RPMI8226 (cell line): ENCODE measurements around the gene MAN2B2.

Experiments used
- DNase-seq: peaks from one replicate; pipeline ENCODE4 v3.0.0-alpha.2; 2015

The MAN2B2 gene

DNA sequence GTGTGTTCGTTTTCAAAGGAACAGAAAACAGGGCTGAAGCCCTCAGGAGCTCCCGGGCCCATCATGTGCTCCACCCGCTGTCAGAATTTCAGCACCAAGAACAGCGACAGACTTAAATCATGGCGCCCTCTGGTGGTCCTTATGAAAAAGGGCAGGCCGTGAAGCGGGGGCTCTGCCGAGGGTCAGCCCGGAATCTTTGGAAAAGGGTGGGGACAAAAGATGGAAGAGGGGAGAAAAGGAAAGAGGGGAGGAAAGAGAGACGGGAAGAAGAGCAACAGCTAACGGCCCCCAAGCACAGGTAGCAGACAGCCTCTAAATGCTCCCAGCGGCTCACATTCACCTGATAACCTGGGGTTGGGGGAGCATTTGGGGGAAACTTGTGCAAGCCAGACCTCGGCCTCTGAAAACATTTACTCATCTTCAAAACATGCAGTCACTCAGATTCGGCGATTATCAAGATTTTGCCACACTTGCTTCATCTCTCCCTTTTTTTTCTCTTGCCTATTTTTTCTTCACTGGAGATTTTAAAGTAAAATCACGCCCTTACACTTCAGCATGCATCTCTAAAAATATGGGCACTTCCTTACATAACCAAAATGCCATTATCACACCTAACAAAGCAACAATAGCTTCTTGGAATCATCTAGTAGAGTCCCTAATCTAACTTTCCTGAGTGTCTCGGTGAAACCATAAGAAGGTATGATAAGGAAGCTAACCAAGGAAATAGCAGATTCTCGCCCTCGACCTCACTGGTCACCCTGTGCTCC, 28.1 kb upstream of the MAN2B2 start:
- peak; percentile 69 for DNase-seq

DNA sequence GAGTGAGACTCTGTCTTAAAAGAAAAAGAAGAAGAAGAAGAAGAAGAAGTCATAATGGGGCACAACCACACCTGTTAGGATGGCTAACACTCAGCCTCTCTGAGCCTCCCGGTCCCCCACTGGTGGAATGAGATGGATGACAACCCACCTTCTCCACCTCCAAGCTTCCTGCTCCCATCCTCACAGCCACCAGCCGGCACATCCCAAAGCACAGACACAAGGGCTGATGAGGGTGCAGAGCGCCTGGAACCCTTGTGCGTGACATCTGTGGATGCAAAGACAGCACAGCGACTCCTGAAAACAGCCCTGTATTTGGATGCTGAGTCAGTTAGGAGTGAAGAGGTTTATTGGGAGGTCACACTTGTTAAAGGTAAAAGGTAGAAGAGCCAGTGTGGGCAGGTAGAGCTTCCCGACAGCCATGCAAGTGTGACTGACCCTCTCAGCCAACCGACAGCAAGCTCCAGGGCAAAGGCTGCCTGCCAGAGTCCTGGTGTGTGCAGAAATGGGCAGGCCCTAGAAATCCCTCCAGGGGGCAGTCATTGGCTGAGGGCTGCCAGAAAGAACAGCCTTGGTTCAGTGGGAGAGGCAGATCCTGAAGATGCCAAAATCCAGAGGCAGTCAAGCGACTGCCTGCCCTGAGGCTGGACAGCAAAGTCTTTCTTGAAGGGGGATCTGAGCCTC, 26.6 kb upstream of the MAN2B2 start:
- DNase-seq, result peak; percentile 39

DNA sequence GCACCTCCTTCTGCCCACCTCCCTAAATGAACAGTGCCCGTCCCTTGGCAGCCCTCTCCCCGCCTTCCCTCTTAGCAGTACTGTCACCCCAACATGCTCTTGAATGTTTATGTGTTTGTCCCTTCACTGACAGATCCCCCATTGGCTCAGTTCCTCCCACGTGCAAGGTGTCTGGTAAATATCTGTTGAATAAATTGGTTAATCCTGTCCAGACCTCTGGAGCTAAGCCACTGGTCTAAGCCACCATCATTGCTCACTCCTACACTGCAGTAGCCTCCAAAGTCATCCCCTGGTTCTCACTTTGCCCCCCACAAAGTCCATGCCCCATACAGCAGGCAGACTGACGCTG, 26.1 kb upstream of the MAN2B2 start:
- DNase-seq, result no peak

DNA sequence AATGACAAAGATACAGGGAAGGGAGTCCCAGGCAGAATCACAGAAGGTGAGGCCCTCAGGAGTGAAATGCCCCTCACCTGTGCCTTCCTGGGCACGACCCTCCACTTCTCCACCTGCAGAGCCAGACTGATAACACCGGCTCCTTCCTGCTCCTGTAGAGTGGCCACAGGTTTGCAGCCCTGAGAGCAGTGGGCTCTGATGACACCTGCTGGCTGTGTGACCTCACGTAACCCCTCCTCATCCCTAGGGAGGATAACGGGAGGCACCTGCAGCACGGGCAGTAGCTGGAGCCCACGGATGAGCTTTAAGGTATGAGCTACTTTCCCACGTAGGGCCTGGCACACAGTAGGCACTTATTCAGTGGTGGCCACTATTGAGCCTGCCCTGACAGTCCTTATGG, 25.5 kb upstream of the MAN2B2 start:
- DNase-seq, result peak; percentile 18

DNA sequence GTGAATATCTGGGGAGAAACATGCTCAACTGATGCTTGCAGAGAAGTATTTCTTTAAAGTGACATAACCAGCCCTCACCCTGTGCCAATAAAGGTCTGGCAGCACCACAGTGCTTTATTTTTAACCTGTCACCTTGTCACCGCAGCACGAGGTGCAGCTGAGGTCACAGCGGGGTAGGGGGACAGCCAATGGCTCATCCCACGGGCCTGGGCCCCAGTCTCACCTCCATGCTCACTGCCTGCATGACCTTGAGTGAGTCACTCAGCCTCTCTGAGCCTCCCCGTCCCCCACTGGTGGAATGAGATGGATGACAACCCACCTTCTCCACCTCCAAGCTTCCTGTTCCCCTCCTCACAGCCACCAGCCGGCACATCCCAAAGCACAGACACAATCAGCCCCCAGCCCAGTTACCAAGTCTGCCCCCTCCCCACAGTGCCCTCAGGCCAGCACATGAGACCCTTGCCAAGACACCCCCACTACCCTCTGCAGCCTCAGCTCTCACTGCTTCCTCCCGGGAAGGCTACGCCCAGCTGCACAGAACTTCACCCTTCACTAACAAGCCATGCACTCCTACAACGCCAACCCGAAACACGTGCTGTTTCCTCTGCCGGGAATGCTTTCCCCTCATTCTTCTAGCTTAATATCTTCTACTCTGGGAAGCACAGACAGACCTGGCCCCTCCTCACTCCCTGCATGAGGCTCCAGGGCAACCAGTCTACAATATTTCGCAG, 24.9 kb upstream of the MAN2B2 start:
- DNase-seq, result no peak

DNA sequence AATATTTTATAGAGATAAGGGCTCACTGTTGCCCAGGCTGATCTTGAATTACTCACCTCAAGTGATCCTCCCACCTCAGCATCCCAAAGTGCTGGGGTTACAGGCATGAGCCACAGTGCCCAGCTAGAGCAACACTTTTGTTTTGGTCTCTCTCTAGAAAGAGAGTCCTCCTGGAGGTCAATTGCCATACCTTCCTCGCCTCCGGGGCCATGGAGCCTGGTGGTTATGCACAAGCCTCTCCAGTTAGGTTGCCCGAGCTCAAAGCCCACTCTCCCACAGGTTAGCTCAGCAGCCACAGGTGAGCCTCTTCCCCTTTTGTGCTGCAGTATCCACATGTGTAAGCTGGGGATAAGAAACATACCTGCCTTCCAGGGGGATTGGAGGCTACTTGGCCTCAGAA, 24.2 kb upstream of the MAN2B2 start:
- no peak for DNase-seq

DNA sequence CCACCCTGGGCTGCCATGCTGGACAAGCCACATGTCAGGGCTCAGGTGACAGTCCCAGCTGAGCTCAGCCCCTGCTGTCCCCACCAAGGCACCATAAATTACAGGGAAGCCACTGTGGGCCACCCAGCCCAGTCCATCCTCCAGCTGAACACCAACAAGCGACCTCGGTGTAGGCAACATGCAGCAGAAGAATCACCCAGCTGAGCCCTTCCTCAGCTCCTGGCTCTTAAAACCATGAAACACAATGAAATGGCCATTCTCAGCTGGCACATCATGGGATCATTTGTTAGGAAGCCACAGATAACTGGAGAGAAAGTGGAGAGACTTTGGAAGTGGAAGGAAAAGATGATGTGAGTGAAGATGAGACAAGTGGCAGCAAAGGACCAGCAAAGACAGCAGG, 23.3 kb upstream of the MAN2B2 start:
- DNase-seq, result no peak

DNA sequence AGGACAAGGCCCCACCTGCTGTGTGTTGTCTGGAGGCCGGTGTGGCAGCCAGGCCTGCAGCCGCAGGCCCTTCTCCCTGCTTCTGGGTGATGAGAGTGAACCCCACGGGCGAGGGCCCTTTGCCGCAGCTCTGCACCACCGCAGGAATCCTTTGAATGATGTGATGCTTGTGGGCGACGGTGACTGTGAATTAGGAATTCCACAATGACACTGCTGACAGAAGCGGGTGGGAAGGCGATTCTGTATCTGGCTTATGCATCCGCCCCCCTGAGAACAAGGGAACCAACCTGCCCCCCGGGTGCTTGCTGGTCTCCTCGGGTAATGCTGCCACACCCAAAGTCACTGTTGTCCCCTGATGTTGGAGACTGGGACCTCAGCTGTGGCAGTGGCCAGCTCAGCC, 19.5 kb upstream of the MAN2B2 start:
- DNase-seq, result no peak

DNA sequence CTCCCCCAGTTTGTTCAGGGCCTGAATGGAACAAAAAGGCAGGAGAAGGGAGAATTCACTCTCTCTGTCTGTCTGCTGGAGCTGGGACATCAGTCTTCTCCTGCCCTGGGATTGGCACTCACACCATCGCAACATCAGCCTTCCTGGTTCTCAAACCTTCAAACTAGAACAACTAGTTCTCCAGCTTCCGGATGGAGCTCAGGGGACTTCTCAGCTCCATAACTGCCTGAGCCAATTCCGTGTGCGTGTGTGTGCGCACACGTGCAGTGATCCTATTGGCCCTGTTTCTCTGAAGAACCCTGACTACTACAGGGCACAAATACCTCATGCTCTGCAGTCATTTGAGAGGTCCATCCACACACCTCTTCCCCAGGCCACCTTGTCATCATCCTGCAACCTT, 18.7 kb upstream of the MAN2B2 start:
- DNase-seq, result no peak

DNA sequence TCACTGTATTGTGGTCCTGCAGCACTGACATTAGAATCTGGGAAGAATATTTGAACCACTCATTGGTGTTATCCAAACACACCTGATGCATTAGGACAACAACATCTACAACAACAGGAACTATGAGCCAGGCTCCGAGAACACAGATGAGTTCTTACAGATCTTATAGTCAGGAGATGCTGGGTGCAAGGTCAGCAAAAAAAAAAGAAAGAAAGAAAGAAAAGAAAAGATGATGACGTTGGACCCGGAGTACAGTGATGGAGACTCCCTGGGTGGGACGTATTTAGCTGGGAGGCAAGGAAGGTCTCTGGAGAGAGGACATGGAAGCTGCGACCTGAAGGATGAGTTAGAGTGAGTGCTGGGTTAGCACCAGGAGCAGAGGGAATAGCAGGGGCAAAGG, 17.8 kb upstream of the MAN2B2 start:
- DNase-seq, result no peak

DNA sequence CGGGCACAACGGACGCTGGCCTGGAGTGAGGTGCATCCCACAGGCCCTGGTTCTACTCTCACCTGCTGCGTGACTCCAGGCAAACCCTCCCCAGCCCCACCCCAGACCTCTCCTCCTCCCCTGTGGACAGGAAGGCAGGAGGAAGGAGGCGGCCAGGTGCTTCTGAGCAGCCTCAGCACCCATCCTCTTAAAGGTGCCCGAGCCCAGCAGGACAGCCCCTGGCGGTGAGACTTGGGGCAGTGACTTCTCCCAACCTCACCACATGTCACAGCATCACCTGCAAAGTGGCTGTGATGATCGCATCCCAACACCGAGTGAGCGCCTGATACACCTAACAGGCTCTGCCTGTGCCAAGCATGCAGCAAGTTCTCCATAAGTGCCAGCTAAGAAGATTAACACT, 17.1 kb upstream of the MAN2B2 start:
- DNase-seq, result no peak

DNA sequence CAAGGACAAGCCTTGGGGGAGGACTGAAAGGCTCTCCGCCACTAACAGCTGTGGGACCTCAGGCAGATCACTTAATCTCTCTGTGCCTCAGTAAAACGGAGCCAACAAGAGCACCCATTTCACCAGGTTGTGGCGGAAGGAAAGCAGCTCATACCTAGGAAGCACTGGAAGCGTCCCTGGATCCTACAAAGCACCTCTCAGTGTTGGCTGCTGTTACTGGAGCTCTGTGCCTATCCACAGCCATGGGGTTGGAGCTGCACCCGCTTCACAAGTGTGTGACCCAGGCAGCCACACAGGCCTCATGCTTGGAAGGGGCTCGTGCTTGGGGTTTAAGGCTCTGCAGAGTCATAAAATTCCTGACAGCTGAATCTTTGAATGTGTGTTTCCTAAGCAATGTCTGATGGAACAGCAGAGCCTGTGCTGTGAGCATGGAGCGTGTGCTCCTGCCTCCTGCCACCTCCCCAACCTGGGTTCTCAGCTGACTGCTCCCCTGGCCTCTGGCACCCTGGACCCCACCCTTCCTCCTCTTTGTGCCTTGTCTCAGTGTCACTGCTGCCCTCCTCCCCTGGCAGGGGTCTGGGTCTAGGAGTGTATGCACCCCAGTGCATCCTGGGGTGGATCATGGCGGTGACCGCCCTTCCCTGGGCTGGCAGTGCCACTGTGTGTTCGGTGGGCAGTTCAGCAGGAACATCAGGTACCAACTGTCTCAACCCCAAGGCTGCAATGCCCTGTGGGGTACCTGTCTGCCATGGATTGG, 14.4 kb upstream of the MAN2B2 start:
- DNase-seq, result no peak

DNA sequence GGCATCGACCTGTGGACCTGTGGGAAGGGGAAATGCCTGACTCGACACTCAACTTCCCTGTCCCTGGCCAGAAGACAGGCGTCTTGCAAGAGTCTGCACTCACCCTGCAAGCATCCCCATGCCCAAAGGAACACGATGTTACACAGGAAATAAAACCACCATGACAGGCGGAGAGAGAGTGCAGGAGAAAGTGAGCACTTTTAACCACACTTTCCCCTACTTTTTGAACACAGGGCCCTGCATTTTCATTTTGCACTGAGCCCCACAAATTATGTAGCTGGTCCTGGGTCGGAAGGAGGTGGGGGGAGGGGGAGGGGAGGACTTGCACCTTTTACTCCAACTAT, 13.8 kb upstream of the MAN2B2 start:
- no peak for DNase-seq

DNA sequence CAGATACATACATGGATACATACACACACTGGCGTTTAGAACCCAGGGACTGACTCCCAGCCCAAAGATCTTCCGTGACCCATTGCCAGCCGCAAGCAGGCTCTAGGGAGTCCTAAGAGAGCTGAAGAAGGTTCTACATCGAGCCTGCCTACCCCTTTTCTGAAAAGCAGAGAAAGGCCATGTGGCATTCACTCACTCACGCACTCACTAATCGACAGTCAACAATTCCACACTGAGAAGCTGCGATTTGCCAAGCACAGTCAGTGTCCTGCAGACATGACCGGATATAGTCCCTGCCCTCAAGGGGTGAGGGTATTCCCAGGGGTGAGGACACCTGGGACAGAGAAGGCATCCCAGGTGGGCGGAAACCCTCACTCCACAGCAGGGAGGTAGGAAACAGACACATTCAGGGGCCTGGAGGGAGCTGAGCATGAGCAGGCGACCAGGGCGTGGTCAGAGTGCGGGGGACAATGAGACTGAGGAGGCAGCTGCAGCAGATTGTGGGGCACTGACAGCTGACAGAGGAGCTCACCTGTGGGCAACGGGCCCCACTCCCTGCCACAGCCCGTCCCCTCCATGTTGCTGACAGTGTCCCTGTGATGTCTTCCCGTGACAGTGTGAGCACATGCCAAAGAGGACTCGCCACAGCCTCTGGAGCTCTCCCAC, 13.2 kb upstream of the MAN2B2 start:
- no peak for DNase-seq

DNA sequence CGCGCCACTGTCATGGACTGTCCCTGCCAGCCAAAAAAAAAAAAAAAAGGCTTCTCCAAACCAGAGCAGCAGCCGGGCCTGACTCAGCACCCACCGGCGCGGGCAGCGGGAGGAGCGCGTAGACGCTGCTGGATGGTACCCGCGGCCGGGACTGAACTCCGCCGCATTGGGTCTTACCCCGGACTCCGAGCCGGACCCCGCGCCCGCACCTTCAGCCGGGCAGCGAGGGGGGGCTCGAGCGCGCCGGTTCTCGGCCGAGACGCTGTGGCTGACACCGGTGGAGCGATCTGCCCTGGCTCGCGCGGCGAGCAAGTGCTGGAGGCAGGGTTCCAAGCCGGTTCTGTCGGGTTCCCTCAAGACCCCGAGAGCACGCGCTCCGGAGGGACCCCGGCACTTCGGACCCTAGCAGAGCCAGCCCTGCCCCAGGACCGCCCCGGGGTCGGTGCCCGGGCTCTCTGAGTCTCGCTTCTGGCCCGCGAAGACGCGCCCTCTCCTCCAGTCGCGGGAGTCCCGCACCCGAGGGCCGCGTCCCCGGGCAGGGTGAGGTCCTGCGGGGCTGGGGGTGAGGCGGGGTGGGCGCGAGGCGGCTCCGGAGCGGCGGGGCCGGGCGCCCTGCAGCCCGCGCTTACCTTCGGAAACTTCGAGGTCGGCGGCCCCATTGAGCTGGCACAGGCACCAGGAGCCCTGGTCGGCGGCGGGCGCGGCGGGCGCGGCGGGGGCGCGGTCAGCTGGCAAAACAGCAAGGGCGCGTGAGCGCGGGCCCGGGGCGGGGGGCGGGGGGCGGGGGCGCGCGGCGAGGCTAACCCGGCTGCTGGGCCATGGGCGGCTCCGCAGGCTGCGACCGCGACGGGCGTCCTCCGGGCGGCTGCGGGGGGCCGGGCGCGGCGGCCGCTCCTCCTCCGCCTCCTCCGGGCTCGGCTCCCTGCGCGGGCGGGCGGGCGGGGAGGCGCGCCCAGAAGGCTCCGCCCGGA, 11.8 kb upstream of the MAN2B2 start:
- DNase-seq, result peak; percentile 15

DNA sequence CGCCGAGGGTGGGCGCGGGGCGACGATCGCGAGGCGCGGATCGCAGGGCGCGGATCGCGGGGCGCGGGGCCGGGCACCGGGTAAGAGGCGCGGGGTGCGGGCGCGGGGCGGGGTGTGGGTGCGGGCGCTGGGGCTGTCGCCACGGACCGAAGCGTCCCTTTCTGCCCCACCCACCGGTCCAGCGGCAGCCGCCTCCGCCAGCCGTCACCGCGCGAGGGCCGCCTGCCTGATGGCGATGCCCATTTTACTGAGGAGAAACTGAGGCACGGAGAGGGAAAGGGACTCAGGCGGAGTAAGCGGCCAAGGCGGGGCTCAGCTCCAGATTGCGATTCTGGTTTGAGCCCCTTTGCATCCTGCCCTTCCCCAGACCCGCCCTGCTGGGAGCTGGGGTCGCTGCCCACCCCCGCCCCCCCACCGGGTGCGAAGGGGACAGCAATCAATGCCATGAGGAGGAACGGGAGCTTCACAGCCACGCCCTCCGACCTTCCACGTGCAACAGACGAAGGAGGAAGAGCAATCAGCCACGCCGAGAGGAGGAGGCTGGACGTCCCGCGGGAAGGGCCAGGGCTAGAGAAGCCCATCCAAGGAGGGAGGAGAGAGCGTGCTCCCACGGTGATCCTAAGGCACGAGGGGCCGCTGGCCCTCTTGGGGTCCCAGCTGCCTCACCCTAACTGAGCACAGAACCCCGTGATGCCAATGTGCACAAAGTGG, 10.9 kb upstream of the MAN2B2 start:
- DNase-seq, result no peak

DNA sequence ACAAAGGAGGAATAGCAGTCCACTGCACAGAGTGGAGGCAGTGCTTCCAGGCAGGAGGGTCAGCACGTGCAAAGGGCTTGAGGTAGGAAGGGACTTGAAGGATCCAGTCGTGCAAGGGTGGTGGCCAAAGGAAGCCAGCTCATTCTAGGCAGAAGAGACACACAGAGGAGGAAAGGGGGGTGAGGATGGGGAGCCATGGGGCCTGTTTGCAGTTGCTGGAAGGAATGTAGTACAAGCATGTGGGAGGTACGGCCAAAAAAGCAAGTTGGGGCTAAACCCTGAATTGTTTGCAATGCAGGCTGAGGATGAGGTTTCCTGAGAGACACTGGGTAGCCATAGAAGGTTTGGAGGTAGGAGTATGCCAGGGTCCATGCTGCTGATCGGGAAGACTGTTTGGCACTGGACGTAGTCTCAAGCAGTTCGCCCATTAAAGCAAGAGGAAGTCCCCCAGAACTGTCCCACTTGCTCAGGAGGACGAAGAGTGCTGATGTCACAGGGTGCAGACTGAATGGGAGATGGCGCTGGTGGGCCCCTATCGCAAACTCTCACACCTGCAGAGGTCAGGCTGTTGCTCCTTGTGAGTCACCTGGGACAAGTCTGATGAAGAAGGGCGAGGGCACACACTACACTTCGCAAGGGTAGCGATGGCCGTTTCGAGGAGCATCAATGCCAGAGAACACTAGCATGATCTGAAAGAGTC, 9.1 kb upstream of the MAN2B2 start:
- DNase-seq, result no peak

DNA sequence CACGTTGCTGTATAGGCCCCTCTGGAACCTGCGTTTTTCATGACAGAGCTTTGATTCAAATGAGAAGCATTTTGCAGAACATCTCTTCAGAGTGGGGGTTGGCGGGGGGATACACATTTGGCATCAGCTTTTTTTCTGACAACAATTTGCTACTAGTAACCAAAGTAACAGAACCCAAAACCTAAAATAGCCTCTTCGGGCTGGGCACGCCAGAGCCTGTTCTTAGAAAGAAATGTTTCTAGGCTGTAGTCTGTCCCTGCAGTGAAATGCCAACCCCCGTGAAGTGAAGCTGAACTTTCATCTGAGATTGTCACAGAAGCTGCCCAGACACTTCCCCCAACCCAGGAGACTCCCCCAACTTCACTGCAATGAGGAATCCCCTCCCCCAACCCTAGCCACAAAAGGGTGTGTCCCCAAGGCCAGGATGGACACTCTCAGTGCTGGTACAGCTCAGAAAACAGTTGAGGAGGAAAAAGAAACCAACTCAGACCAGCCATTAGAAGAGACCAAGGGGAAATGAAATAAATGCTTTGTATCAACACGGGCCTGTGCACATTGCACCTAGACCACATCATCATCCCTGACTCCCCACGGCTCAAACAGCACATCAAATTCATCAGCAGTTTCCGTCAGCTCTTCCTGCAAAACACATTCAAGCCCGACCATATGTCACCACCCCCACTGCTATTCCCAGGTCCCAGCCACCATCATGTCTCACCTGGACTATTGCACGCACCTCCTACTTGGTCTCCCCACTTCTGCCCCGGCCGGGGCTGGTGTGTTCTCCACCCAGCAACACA, 8.4 kb upstream of the MAN2B2 start:
- DNase-seq, result no peak

DNA sequence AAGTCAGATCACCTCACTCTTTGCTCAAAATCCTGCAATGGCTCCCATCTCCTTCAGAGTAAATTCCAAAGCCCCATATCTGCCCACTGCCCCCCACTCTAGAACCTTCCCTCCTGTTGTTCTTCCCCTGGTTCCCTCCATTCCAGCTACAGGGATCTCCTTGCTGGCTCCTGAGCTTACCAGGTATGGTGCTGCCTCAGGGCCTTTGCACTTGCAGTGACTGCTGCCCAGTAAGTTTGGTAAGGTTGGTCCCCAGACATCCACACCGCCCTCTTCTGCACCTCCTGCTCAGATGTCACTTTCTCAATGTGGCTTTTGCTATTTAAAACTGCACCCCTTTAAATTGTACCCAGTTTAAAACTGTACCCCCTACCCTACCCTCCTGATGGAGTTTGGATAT, 7.8 kb upstream of the MAN2B2 start:
- DNase-seq, result no peak

DNA sequence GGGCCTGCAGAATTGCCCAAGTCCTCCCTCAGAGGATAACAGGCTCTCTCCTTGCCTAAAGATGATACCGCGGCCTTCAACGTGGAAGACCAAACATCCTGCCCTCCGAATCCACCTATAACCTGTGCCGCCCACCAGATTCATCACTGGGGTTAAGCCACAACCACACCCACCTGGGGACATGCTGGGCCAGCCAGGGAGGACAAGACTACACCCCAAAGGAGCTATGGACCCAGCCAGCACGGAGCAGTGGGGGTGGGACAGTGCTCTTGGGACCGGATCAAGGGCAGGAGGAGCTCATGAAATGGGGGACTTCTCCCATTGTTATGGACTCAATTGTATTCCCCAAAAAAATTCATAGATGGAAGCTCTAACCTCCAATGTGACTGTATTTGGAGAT, 6.8 kb upstream of the MAN2B2 start:
- DNase-seq, result no peak
